Motor neuron (in vitro differentiated cells): ENCODE data around the gene TBXAS1. TPM values are rescaled to one million over a fixed set of nuclear protein-coding genes. Genes with fewer than 3 reads are reported as not detected.

Experiments used
- ATAC-seq, 8 experiments: fragments of 200-7000 bp; cut with Tn5 transposase; replicated peaks in 6 of 8; 2 replicates each; pipeline ENCODE4 v1.8.0; 2021; ENCODE audit warnings: mild to moderate bottlenecking in 8 of 8, moderate library complexity in 8 of 8
- H3K27ac ChIP-seq, 2 donors: fragments of 250-450 bp; sonication (Bioruptor Pico); 2 replicates each; pipeline ENCODE4 v1.9.0; 2021; ENCODE audit warnings: antibody characterized with exemption in 2 of 2, mild to moderate bottlenecking in 2 of 2, moderate library complexity in 1 of 2
- H3K4me1 ChIP-seq, 2 donors: fragments of 250-450 bp; sonication (Bioruptor Pico); replicated peaks in 1 of 2; 2 replicates each; pipeline ENCODE4 v1.6.1; 2021; ENCODE audit warnings: antibody characterized with exemption in 2 of 2, mild to moderate bottlenecking in 2 of 2, moderate library complexity in 1 of 2
- H3K4me3 ChIP-seq, 5 donors: fragments of 250-450 bp; sonication (Bioruptor Pico); 2 replicates each; pipeline ENCODE4 v1.9.0; 2021; ENCODE audit warnings: antibody characterized with exemption in 5 of 5, mild to moderate bottlenecking in 5 of 5, moderate library complexity in 4 of 5
- WGBS, 10 experiments: fragments of 450-650 bp; shearing (Covaris generic); methylation state at CpG; one replicate each; pipeline ENCODE4 v1.0.0; 2022; 5-methylcytosine and 5-hydroxymethylcytosine counted together
- in situ Hi-C, 9 experiments: fragments of 400-800 bp; cut with MboI; loops; one replicate each; pipeline ENCODE4 v1.15.0; 2021; ENCODE audit warnings: low sequenced_read_pairs in 9 of 9, low pct_unique_long_range_greater_than_20kb in 2 of 9; ENCODE audit not compliant: unreplicated experiment in 9 of 9
- total RNA-seq, 8 experiments: library from RNA; unstranded; fragments of 300-600 nt; gene quantifications; 2 replicates each; pipeline versions ENCODE4 v1.2.3 to v1.2.4, GENCODE V29; 2022

The TBXAS1 gene
- total RNA-seq, 8 experiments from 2014 or later = 0.31 to 2.5 (median 0.46) TPM

DNA sequence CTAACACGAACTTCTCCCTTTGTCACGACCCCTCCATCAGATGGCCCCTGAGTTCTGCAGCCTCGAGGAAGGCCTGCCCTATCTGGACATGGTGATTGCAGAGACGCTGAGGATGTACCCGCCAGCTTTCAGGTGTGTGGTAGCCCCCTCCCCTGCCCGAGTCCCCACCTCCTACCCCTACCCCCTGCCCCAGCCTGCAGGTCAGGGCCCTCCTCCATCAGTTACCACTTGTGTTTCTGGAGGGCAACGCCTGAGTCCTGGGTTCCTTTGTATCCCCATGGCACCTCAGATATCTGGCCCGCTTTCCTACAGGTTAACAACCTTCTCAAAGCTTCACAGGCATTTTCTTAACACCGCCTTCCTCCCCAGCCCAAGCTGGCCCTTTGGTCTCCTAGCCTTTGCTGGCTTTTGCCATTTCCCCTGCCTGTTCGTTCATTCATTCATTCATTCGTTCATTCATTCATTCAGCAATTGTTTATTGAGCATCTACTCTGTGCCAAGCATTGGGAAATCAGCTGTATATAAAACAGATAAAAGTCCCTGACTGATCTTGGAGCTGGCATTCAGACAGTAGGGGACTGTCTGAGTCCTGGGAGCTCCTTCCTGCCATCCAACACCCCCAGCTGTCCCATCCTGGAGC, 178.1 kb downstream of the TBXAS1 start:
- ATAC-seq = no peak
- H3K27ac ChIP-seq = no peak overlapping the region
- no peaks in the 10 kb centered on the region for H3K4me1 ChIP-seq
- WGBS, 10 experiments = 51 to 100% (median 84%) methylated on average over 1 to 8 of the region's 11 CpGs; no CpG with 5 or more reads in 2 of the 10 experiments
- H3K4me3 ChIP-seq = no peak overlapping the region
- in situ Hi-C loops = loop anchor here in 7 of 9 experiments (10.0 to 25.0 kb wide), 6 partner anchors 232 to 570 kb away; partner anchors contain the start of genes HIPK2 (in 1 of the 7) and KLRG2 (in 1 of the 7)

GRCh38 chr7:140008755-140009610, 179.9 kb downstream of the TBXAS1 start:
- no peak for ATAC-seq
- Histone ChIP-seq H3K4me3 (no peak overlapping the region), H3K27ac (no peak overlapping the region), H3K4me1 (no peaks in the 10 kb centered on the region)
- 55 to 91% (median 74%) methylated on average over 3 to 9 of the region's 16 CpGs; no CpG with 5 or more reads in 2 of the 10 experiments for WGBS, 10 experiments
- in situ Hi-C loops = loop anchor here in 7 of 9 experiments (10.0 to 25.0 kb wide), 6 partner anchors 234 to 572 kb away; partner anchors contain the start of genes HIPK2 (in 1 of the 7) and KLRG2 (in 1 of the 7)

- no peak overlapping the region for H3K4me3 ChIP-seq
- in situ Hi-C loops = loop anchor here in 7 of 9 experiments (10.0 to 25.0 kb wide), 6 partner anchors 235 to 572 kb away; partner anchors contain the start of genes HIPK2 (in 1 of the 7) and KLRG2 (in 1 of the 7)
- no peak overlapping the region for H3K27ac ChIP-seq
- no peak for ATAC-seq
- H3K4me1 ChIP-seq = no peaks in the 10 kb centered on the region
- no CpG with 5 or more reads among the region's 11 CpGs for WGBS, 10 experiments
Observed at GRCh38 chr7:140009735-140010134, 180.7 kb downstream of the TBXAS1 start.

- ATAC-seq = peak in 1 of 8 experiments; percentile 33
- Histone ChIP-seq H3K27ac (no peak overlapping the region), H3K4me1 (no peaks in the 10 kb centered on the region), H3K4me3 (no peak overlapping the region)
- WGBS, 10 experiments = 6 to 82% (median 51%) methylated on average over 2 to 9 of the region's 9 CpGs; no CpG with 5 or more reads in 1 of the 10 experiments
- in situ Hi-C loops = loop anchor here in 6 of 9 experiments (25.0 kb wide), 4 partner anchors 373 to 573 kb away; partner anchors contain the start of gene KLRG2 (in 1 of the 6)
Observed at GRCh38 chr7:140010194-140010895, 181.3 kb downstream of the TBXAS1 start.

GRCh38 chr7:140013676-140014075, 184.6 kb downstream of the TBXAS1 start:
- in situ Hi-C loops = loop anchor here in 6 of 9 experiments (25.0 kb wide), 4 partner anchors 376 to 576 kb away; partner anchors contain the start of gene KLRG2 (in 1 of the 6)
- 40 to 100% (median 77%) methylated on average over 1 to 3 of the region's 4 CpGs; no CpG with 5 or more reads in 6 of the 10 experiments for WGBS, 10 experiments
- no peak overlapping the region for H3K27ac ChIP-seq
- no peaks in the 10 kb centered on the region for H3K4me1 ChIP-seq
- no peak for ATAC-seq
- no peak overlapping the region for H3K4me3 ChIP-seq

DNA sequence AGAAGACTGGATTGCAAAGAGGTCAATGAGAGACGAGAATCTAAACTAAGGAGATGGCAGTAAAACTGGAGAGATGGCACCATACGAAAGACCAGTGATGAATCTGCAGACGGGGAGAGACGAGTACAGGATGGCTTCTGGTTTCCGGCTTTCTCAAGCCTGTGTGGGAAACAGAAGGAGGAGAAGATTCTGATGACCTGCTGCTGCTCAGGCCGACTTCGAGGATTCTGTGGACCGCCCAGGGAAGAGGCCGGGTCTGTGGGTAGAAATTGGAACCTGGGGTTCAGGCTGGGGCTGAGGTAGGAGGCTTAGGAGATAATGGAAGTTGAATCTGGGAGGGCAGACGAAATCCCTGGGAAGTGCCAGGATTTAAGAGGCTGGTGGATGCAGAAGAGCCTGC, 185.1 kb downstream of the TBXAS1 start:
- no peak for ATAC-seq
- 40 to 86% (median 72%) methylated on average over 1 to 10 of the region's 10 CpGs; no CpG with 5 or more reads in 1 of the 10 experiments for WGBS, 10 experiments
- Histone ChIP-seq H3K27ac (no peak overlapping the region), H3K4me3 (no peak overlapping the region), H3K4me1 (no peaks in the 10 kb centered on the region)
- in situ Hi-C loops = loop anchor here in 6 of 9 experiments (25.0 kb wide), 4 partner anchors 377 to 577 kb away; partner anchors contain the start of gene KLRG2 (in 1 of the 6)

GRCh38 chr7:140015471-140015970, 186.5 kb downstream of the TBXAS1 start:
- Histone ChIP-seq H3K4me1 (no peaks in the 10 kb centered on the region), H3K27ac (no peak overlapping the region), H3K4me3 (no peak overlapping the region)
- no peak for ATAC-seq
- WGBS, 10 experiments = 87 to 100% (median 100%) methylated on average over 1 to 3 of the region's 11 CpGs; no CpG with 5 or more reads in 5 of the 10 experiments
- in situ Hi-C loops = loop anchor here in 6 of 9 experiments (25.0 kb wide), 4 partner anchors 378 to 578 kb away; partner anchors contain the start of gene KLRG2 (in 1 of the 6)

DNA sequence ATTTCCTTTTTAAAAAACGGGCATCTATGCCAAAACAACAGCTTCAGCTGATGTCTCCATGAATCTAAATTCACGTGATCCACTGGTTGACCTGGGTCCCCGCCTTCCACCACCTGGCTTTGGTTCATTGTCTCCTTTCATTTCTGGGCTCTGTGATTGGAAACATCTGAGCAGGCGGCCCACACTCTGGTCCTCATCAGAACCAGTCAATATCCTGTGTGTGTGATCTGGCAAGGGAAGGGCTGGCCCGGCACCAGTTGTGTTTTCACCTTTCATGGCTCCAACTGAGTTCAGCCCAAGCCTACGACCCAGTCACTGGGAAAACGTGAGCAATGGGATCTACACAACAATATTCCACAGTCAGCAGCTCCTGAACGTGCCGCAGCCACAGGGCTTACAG, 187.5 kb downstream of the TBXAS1 start:
- no peak overlapping the region for H3K27ac ChIP-seq
- no peak for ATAC-seq
- no peaks in the 10 kb centered on the region for H3K4me1 ChIP-seq
- in situ Hi-C loops = loop anchor here in 6 of 9 experiments (25.0 kb wide), 4 partner anchors 379 to 579 kb away; partner anchors contain the start of gene KLRG2 (in 1 of the 6)
- WGBS, 10 experiments = 0 to 100% (median 63%) methylated on average over 1 to 5 of the region's 9 CpGs
- H3K4me3 ChIP-seq = no peak overlapping the region

DNA sequence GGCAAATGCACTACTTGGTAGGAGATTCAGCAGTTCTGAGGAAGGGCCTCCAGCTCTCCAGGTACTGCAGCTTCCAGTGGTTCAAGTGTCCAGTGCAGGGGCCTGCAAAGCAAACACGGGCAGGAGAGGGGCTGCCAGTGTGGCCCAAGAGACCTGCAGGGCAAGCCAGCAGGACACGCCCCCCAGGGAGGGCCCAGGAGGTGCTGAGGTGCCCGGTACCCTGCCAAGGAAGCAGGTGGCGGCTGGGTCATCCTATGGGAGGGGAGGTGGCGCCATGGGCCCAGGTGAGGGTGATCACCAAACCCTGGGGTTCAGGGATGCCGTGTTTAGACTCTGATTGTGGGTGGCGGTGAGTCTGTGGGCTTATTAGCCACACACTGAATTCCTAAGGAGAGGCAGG, 188.0 kb downstream of the TBXAS1 start:
- H3K4me3 ChIP-seq = no peak overlapping the region
- ATAC-seq = no peak
- in situ Hi-C loops = loop anchor here in 6 of 9 experiments (25.0 kb wide), 4 partner anchors 380 to 580 kb away; partner anchors contain the start of gene KLRG2 (in 1 of the 6)
- H3K27ac ChIP-seq = no peak overlapping the region
- no peaks in the 10 kb centered on the region for H3K4me1 ChIP-seq
- WGBS, 10 experiments = 67 to 100% (median 68%) methylated on average over 2 to 5 of the region's 7 CpGs; no CpG with 5 or more reads in 7 of the 10 experiments

DNA sequence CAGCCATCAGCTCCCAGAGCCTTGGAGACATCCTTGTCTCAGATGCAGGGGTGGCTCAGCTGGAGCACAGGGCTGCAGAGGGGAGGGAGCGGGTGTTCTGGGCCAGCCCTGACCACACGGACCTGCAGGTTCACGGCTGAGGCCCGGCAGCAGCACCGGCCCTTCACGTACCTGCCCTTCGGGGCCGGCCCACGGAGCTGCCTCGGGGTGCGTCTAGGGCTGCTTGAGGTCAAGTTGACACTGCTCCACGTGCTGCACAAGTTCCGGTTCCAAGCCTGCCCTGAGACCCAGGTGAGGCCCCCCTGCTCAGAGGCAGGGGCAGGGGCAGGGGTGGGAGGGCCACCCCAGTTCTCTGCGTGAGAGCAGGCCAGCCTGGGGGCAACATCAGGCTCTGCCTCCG, 188.5 kb downstream of the TBXAS1 start:
- no peaks in the 10 kb centered on the region for H3K4me1 ChIP-seq
- 60% methylated on average over 2 of the region's 15 CpGs; no CpG with 5 or more reads in 9 of the 10 experiments for WGBS, 10 experiments
- no peak overlapping the region for H3K27ac ChIP-seq
- no peak overlapping the region for H3K4me3 ChIP-seq
- no peak for ATAC-seq
- in situ Hi-C loops = loop anchor here in 6 of 9 experiments (25.0 kb wide), 4 partner anchors 380 to 580 kb away; partner anchors contain the start of gene KLRG2 (in 1 of the 6)

DNA sequence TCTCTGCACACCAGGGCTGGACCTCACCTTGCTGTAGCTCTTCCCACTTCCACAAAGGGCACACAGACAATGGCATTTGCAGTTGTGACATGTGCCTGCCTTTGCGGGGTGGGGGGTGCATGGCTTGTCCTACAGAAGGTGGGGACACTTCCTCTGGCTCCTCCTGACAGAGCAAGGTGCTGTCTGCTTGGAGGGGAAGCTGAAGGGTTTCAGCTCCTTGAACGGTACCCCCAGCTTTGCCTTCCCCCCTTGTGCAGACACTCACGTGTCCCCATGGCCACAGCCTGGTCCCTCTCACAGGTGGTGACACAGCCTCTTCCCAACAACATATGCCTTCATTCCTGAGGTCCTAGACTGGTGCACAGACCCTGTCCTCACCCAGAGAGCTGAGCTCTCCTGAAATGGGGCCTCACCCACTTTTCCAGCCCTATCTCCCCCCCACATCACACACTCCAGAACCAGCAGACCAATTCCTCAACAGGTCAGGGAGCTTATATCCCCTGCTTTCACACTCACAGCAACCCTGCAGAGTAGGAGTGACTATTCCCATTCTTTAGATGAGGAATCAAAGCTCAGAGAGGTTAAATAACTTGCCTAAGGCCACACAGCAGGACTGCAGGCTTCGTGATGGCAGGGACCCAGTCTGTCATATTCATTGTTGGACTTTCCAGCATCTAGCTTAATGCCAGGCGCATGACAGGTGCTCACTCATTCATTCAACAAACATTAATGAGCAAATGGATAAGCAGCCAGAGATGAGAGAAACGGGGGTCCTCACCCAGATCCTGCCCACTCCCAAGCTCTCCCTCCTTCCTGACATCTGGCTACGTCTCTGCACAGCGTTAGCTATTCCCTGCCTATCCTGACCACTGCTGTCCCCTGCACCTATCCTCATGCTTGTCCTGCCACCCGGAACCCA, 189.3 kb downstream of the TBXAS1 start:
- ATAC-seq = no peak
- in situ Hi-C loops = loop anchor here in 6 of 9 experiments (25.0 kb wide), 4 partner anchors 381 to 581 kb away; partner anchors contain the start of gene KLRG2 (in 1 of the 6)
- Histone ChIP-seq H3K4me1 (no peaks in the 10 kb centered on the region), H3K27ac (no peak overlapping the region), H3K4me3 (no peak overlapping the region)
- WGBS, 10 experiments = 6 to 100% (median 83%) methylated on average over 1 to 5 of the region's 9 CpGs; no CpG with 5 or more reads in 3 of the 10 experiments
